NCI-H2107 treated with DMSO at 0.1 percent for 48 hours (cell line): ENCODE data around the gene TMTC3.
"Not testable (repeated sequence)": the region's sequence is repeated elsewhere in the genome, so short reads cannot be mapped to it uniquely, and the experiment has no call there.

ENCODE experiments used
- DNase-seq: peaks from one replicate; lab custom pipeline; 2025; ENCODE audit not compliant: unreplicated experiment; lab: John Stamatoyannopoulos, UW

Gene TMTC3

GRCh38 chr12:88163371-88163770, 21.3 kb downstream of the TMTC3 start:
- DNase-seq = no peak

GRCh38 chr12:88166179-88166578, 24.1 kb downstream of the TMTC3 start:
- DNase-seq = no peak

- DNase-seq = no peak
Observed at GRCh38 chr12:88167384-88167783, 25.3 kb downstream of the TMTC3 start.

- no peak for DNase-seq
Observed at GRCh38 chr12:88172844-88173407, 30.8 kb downstream of the TMTC3 start.

- DNase-seq = no peak
Observed at GRCh38 chr12:88175544-88175943, 33.4 kb downstream of the TMTC3 start.

GRCh38 chr12:88179436-88180014, 37.4 kb downstream of the TMTC3 start:
- no peak for DNase-seq

GRCh38 chr12:88181881-88182280, 39.8 kb downstream of the TMTC3 start:
- DNase-seq = no peak

GRCh38 chr12:88182416-88182815, 40.3 kb downstream of the TMTC3 start:
- DNase-seq = no peak

- no peak for DNase-seq
Observed at GRCh38 chr12:88184196-88184595, 42.1 kb downstream of the TMTC3 start.

GRCh38 chr12:88185279-88185678, 43.2 kb downstream of the TMTC3 start:
- no peak for DNase-seq

- no peak for DNase-seq
Observed at GRCh38 chr12:88185988-88186387, 43.9 kb downstream of the TMTC3 start.

- no peak for DNase-seq
Observed at GRCh38 chr12:88187571-88187970, 45.5 kb downstream of the TMTC3 start.

GRCh38 chr12:88188180-88188579, 46.1 kb downstream of the TMTC3 start:
- no peak for DNase-seq

- no peak for DNase-seq
Observed at GRCh38 chr12:88192426-88192825, 50.3 kb downstream of the TMTC3 start.

- no peak for DNase-seq
Observed at GRCh38 chr12:88194868-88195267, 52.8 kb downstream of the TMTC3 start.

- DNase-seq = no peak
Observed at GRCh38 chr12:88200029-88200428, 57.9 kb downstream of the TMTC3 start.

GRCh38 chr12:88202500-88202899, 60.4 kb downstream of the TMTC3 start:
- DNase-seq = no peak

- DNase-seq = no peak
Observed at GRCh38 chr12:88206601-88207000, 64.5 kb downstream of the TMTC3 start.

- no peak for DNase-seq
Observed at GRCh38 chr12:88207921-88208620, 66.0 kb downstream of the TMTC3 start.

- DNase-seq = no peak
Observed at GRCh38 chr12:88208661-88209060, 66.6 kb downstream of the TMTC3 start.

- DNase-seq = not testable (repeated sequence)
Observed at GRCh38 chr12:88210311-88210710, 68.2 kb downstream of the TMTC3 start.

GRCh38 chr12:88218293-88218692, 76.2 kb downstream of the TMTC3 start:
- DNase-seq = no peak

- no peak for DNase-seq
Observed at GRCh38 chr12:88219861-88220260, 77.8 kb downstream of the TMTC3 start.
